WI38 (cell line): ENCODE results near the gene PGAP6.

Experiments
- H3K4me3 ChIP-seq: 2 replicates; pipeline ENCODE4 v1.5.1; 2011; ENCODE audit warnings: low read depth, mild to moderate bottlenecking, control low read depth, low read length
- CTCF ChIP-seq: IDR thresholded peaks from 2 replicates; pipeline ENCODE4 v1.5.1; 2012; ENCODE audit warnings: low read depth, mild to moderate bottlenecking, control low read depth, low read length

Gene PGAP6

GRCh38 chr16:392450-393030 is 10.8 kb upstream of the PGAP6 start:
- TF ChIP-seq CTCF: no peak
- no peak overlapping the region for H3K4me3 ChIP-seq

GRCh38 chr16:391885-392335 is 10.1 kb upstream of the PGAP6 start:
- peak; percentile 98 for TF ChIP-seq CTCF

GRCh38 chr16:389352-389751 is 7.6 kb upstream of the PGAP6 start:
- TF ChIP-seq CTCF: no peak
- no peak overlapping the region for H3K4me3 ChIP-seq

More at GRCh38 chr16:391885-392335, 10.1 kb upstream of the PGAP6 start:
- H3K4me3 ChIP-seq: no peak overlapping the region

GRCh38 chr16:387761-388666 is 6.2 kb upstream of the PGAP6 start:
- H3K4me3 ChIP-seq: 0 out of 2 replicates have a peak overlapping the region, but pooled peaks have one; percentile 17
- TF ChIP-seq CTCF: 0 out of 2 replicates have a peak, but pooled peaks have one; percentile 13

GRCh38 chr16:386641-387156 is 4.9 kb upstream of the PGAP6 start:
- no peak overlapping the region for H3K4me3 ChIP-seq
- TF ChIP-seq CTCF: no peak

- no peak for TF ChIP-seq CTCF
- H3K4me3 ChIP-seq: no peak overlapping the region
These were observed 1.7 kb upstream of the PGAP6 start for GRCh38 chr16:383326-384051.
